Left ventricle myocardium inferior (tissue), 1 donor: ENCODE data around the gene MCOLN3. TPM values are rescaled to one million over a fixed set of nuclear protein-coding genes. Genes with fewer than 3 reads are reported as not detected.

Experiments used
- DNase-seq: peaks from one replicate; pipeline ENCODE4 v3.0.0-alpha.2; 2020
- H3K27ac ChIP-seq: fragments of 200-600 bp; replicated peaks from 2 replicates; pipeline ENCODE4 v1.8.0; 2021
- H3K27me3 ChIP-seq: fragments of 200-600 bp; 2 replicates; pipeline ENCODE4 v1.8.0; 2021; ENCODE audit warnings: low read depth
- H3K36me3 ChIP-seq: fragments of 200-600 bp; 2 replicates; pipeline ENCODE4 v1.8.0; 2021
- H3K4me1 ChIP-seq: fragments of 200-600 bp; 2 replicates; pipeline ENCODE4 v1.8.0; 2021
- H3K4me3 ChIP-seq: fragments of 200-600 bp; 2 replicates; pipeline ENCODE4 v1.8.0; 2021; ENCODE audit warnings: mild to moderate bottlenecking, moderate library complexity
- H3K9me3 ChIP-seq: fragments of 200-600 bp; replicated peaks from 2 replicates; pipeline ENCODE4 v1.8.0; 2021
- CTCF ChIP-seq: fragments of 200-600 bp; IDR thresholded peaks from 2 replicates; pipeline ENCODE4 v1.8.0; 2021; ENCODE audit warnings: antibody characterized with exemption, mild to moderate bottlenecking, borderline replicate concordance
- intact Hi-C: fragments of 100-400 bp; cut with micrococcal nuclease; formaldehyde crosslinking; loops from one replicate; pipeline ENCODE4 v1.11.0; 2022
- total RNA-seq: library from RNA; stranded (reverse); fragmentation: NEBNext Ultra II Directional; extraction: Animal tissue kit (Norgen Biotek cat#: 25700); gene quantifications from one replicate; pipeline ENCODE4 v1.2.1, GENCODE V29; 2021
- donor health status: DM: no; HTN: yes; CAD: no; lungs with severe emphysema.

MCOLN3 gene
- total RNA-seq, 1 donor from 2014 or later = 0.44 TPM

GRCh38 chr1:85088408-85088784 is 40.1 kb upstream of the MCOLN3 start:
- Histone ChIP-seq H3K27ac (no peak overlapping the region), H3K4me1 (peaks cover 14% of the 10 kb centered on the region), H3K4me3 (no peak overlapping the region), H3K9me3 (no peaks in the 10 kb centered on the region), H3K27me3 (no peaks in the 10 kb centered on the region), H3K36me3 (no peaks in the 10 kb centered on the region)
- TF ChIP-seq CTCF = no peak
- intact Hi-C loops = no loop called here
- DNase-seq = no peak

- no peaks in the 10 kb centered on the region for H3K36me3 ChIP-seq
- no peaks in the 10 kb centered on the region for H3K9me3 ChIP-seq
- H3K4me3 ChIP-seq = no peak overlapping the region
- no peak for TF ChIP-seq CTCF
- peaks cover 14% of the 10 kb centered on the region for H3K4me1 ChIP-seq
- H3K27me3 ChIP-seq = no peaks in the 10 kb centered on the region
- no peak for DNase-seq
- H3K27ac ChIP-seq = no peak overlapping the region
- intact Hi-C loops = no loop called here
Observed at GRCh38 chr1:85087659-85088407, 39.5 kb upstream of the MCOLN3 start.

GRCh38 chr1:85085417-85085816 is 37.1 kb upstream of the MCOLN3 start:
- no peaks in the 10 kb centered on the region for H3K27me3 ChIP-seq
- no peaks in the 10 kb centered on the region for H3K36me3 ChIP-seq
- no peak overlapping the region for H3K4me3 ChIP-seq
- no peak overlapping the region for H3K27ac ChIP-seq
- no peaks in the 10 kb centered on the region for H3K9me3 ChIP-seq
- no peak for DNase-seq
- peaks cover 9% of the 10 kb centered on the region for H3K4me1 ChIP-seq
- intact Hi-C loops = no loop called here
- no peak for TF ChIP-seq CTCF

- H3K4me3 ChIP-seq = no peak overlapping the region
- H3K27me3 ChIP-seq = no peaks in the 10 kb centered on the region
- peak; percentile 12 for TF ChIP-seq CTCF
- H3K9me3 ChIP-seq = peaks cover 16% of the 10 kb centered on the region
- intact Hi-C loops = no loop called here
- H3K27ac ChIP-seq = no peak overlapping the region
- no peaks in the 10 kb centered on the region for H3K4me1 ChIP-seq
- no peak for DNase-seq
- H3K36me3 ChIP-seq = no peaks in the 10 kb centered on the region
Observed at GRCh38 chr1:85078903-85079302, 30.6 kb upstream of the MCOLN3 start.

- intact Hi-C loops = no loop called here
- H3K36me3 ChIP-seq = no peaks in the 10 kb centered on the region
- H3K4me3 ChIP-seq = no peak overlapping the region
- no peak overlapping the region for H3K27ac ChIP-seq
- H3K4me1 ChIP-seq = no peaks in the 10 kb centered on the region
- H3K9me3 ChIP-seq = peaks cover 17% of the 10 kb centered on the region
- TF ChIP-seq CTCF = no peak
- no peaks in the 10 kb centered on the region for H3K27me3 ChIP-seq
- DNase-seq = no peak
Observed at GRCh38 chr1:85074365-85074964, 26.2 kb upstream of the MCOLN3 start.
